Measurements from ENCODE around the gene INPP5D.

Gene INPP5D

GRCh38 chr2:233208382-233209116, 148.4 kb downstream of the INPP5D start:
- no peak for DNase-seq (ENCODE audit: low read depth in 2 of 2)

- DNase-seq (ENCODE audit: low read depth in 2 of 2), result no peak
Observed at GRCh38 chr2:233209117-233209532, 149.0 kb downstream of the INPP5D start.

GRCh38 chr2:233209533-233210171, 149.5 kb downstream of the INPP5D start:
- DNase-seq (ENCODE audit: low read depth in 2 of 2), result no peak

- no peak for DNase-seq (ENCODE audit: low read depth in 2 of 2)
Observed at GRCh38 chr2:233210281-233210680, 150.1 kb downstream of the INPP5D start.

GRCh38 chr2:233210843-233211547, 150.9 kb downstream of the INPP5D start:
- DNase-seq (ENCODE audit: low read depth in 2 of 2), result no peak

- no peak for DNase-seq (ENCODE audit: low read depth in 2 of 2)
Observed at GRCh38 chr2:233211548-233211895, 151.4 kb downstream of the INPP5D start.

GRCh38 chr2:233213011-233213410, 152.9 kb downstream of the INPP5D start:
- no peak for DNase-seq (ENCODE audit: low read depth in 2 of 2)

- DNase-seq (ENCODE audit: low read depth in 2 of 2), result no peak
Observed at GRCh38 chr2:233213975-233214374, 153.8 kb downstream of the INPP5D start.

GRCh38 chr2:233217892-233218377, 157.8 kb downstream of the INPP5D start:
- DNase-seq (ENCODE audit: low read depth in 2 of 2), result no peak

- no peak for DNase-seq (ENCODE audit: low read depth in 2 of 2)
Observed at GRCh38 chr2:233218836-233219235, 158.7 kb downstream of the INPP5D start.

GRCh38 chr2:233219848-233220247, 159.7 kb downstream of the INPP5D start:
- DNase-seq (ENCODE audit: low read depth in 2 of 2), result no peak

GRCh38 chr2:233221378-233222063, 161.4 kb downstream of the INPP5D start:
- DNase-seq (ENCODE audit: low read depth in 2 of 2), result no peak

GRCh38 chr2:233223059-233223894, 163.1 kb downstream of the INPP5D start:
- DNase-seq (ENCODE audit: low read depth in 2 of 2), result no peak

GRCh38 chr2:233225230-233226068, 165.3 kb downstream of the INPP5D start:
- DNase-seq (ENCODE audit: low read depth in 2 of 2), result no peak

GRCh38 chr2:233226511-233227031, 166.4 kb downstream of the INPP5D start:
- no peak for DNase-seq (ENCODE audit: low read depth in 2 of 2)

GRCh38 chr2:233227346-233227978, 167.3 kb downstream of the INPP5D start:
- no peak for DNase-seq (ENCODE audit: low read depth in 2 of 2)

- DNase-seq (ENCODE audit: low read depth in 2 of 2), result no peak
Observed at GRCh38 chr2:233228376-233228775, 168.2 kb downstream of the INPP5D start.

GRCh38 chr2:233233618-233234230, 173.6 kb downstream of the INPP5D start:
- no peak for DNase-seq (ENCODE audit: low read depth in 2 of 2)

GRCh38 chr2:233234264-233234663, 174.1 kb downstream of the INPP5D start:
- no peak for DNase-seq (ENCODE audit: low read depth in 2 of 2)

Measured in stimulated activated CD4-positive, alpha-beta T cell treated with anti-CD3 and anti-CD28 coated beads, Interleukin-12 subunit alpha, Interleukin-12 subunit beta, amount 100 ng/mL, for 24 hours (primary cell).